ENCODE measurements around the gene HRAS. TPM values are rescaled to one million over a fixed set of nuclear protein-coding genes. Genes with fewer than 3 reads are reported as not detected.
"Not testable (repeated sequence)": the region's sequence is repeated elsewhere in the genome, so short reads cannot be mapped to it uniquely, and the experiment has no call there.

HRAS gene
- total RNA-seq, 8 experiments from 2014 or later = 38.5 to 96.1 (median 57.2) TPM

DNA sequence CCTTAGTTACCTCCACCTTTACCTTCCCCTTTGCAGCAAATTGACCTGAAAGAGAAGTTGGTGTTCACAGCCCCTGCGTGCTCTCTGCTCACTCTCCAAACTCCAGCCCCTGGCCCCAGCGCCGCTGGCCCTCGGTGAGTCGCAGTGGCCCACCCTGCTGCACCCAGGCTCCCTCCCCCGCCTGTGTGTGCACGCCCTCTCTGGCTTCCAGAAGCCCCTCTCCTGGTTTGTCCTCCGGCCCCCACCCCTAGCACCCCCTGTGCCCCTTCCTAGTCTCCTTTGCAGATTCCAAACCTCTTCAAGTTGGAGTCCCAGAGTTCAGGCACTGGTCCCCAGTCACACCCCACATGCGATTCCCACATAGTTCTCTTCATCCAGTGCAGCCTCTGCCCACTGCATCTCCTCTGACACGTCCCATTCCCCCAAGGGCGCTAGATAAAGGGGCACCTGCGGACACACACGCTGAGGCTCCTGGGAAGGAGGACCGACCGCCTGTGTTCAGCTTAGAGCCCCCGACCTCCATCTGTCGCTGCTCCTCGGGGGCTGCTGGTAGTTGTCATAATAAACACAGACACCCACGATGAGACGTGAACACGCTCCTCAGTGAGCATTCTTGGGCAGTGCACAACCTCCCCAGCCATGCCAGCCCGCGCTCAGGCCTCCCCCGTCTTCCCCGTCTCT is 39.4 kb upstream of the HRAS start:
- Histone ChIP-seq H3K27ac (peak overlapping the region; percentile 77 to 79), H3K4me1 (replicated peaks in 1 of 2) (peaks cover 19 to 27% of the 10 kb centered on the region in 2 donors), H3K4me3 (peak overlapping the region; percentile 51 to 75 (median 69))
- 0% methylated on average over 1 to 5 of the region's 25 CpGs; no CpG with 5 or more reads in 8 of the 10 experiments for whole genome bisulfite sequencing, 10 experiments
- peak in 5 of 8 experiments; percentile 1 to 10 (median 7) for ATAC-seq (replicated peaks in 6 of 8)
- in situ Hi-C loops (cut with MboI; ENCODE audit: low pct_unique_long_range_greater_than_20kb in 2 of 9, low sequenced_read_pairs in 9 of 9, unreplicated experiment in 9 of 9) = loop anchor here in 1 of 9 experiments (25.0 kb wide), 1 partner anchor 188 kb away; no protein-coding TSS in a partner anchor

DNA sequence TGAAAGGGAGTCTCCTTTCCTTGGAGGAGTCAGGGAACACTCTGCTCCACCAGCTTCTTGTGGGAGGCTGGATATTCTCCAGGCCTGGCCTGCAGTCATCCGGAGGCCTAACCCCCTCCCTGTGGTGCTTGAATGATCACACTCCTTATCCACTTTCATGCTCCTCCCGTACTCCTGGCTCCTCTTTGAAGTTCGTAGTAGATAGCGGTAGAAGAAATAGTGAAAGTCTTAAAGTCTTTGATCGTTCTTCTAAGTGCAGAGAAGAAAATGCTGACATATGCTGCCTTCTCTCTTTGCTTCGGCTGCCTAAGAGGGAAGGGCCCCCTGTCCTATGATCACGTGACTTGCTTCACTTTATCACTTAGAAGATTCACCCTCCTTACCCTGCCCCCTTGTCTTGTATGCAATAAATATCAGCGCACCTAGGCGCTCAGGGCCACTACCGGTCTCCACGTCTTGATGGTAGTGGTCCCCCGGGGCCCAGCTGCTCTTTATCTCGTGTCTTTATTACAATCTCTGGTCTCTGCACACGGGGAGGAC is 38.7 kb upstream of the HRAS start:
- Histone ChIP-seq H3K4me3 (peak overlapping the region; percentile 51 to 75 (median 69)), H3K4me1 (replicated peaks in 1 of 2) (peaks cover 24 to 27% of the 10 kb centered on the region in 2 donors)
- in situ Hi-C loops (cut with MboI; ENCODE audit: low pct_unique_long_range_greater_than_20kb in 2 of 9, low sequenced_read_pairs in 9 of 9, unreplicated experiment in 9 of 9) = loop anchor here in 1 of 9 experiments (25.0 kb wide), 1 partner anchor 188 kb away; no protein-coding TSS in a partner anchor
- not testable (repeated sequence) for H3K27ac ChIP-seq; ATAC-seq (replicated peaks in 6 of 8)
- 14 to 62% (median 33%) methylated on average over 1 to 7 of the region's 14 CpGs; no CpG with 5 or more reads in 5 of the 10 experiments for WGBS, 10 experiments

DNA sequence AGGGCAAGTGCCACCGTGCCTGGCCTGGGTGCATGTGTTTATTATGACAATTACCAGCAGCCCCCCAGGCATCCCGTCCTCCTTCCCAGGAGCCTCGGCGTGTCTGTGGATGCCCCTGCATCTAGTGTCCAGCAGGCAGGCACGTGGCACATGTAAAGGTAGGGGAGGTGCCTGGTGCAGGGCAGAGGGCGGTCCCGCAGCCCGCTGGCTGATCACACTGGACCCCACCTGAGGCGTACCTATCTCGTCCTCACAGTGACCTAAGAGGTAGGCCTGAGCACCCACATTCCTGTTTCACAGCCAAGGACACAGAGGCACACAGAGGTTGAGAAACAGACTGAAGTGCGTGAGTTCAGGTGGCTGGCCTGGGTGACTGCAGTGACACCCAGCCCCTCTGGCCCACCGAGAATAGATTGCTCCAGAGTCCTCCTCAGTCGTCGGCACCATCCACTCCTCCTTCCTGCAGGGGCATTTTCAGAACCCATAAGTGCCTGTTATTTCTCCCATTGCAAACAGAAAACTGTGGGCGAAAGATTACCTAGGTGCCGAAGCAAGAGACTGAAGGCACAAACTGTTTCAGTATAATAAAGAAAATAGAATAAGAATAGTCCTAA is 37.9 kb upstream of the HRAS start:
- Histone ChIP-seq H3K4me3 (peak overlapping the region in 1 of 5 donors; percentile 8), H3K27ac (no peak overlapping the region), H3K4me1 (replicated peaks in 1 of 2) (peaks cover 20 to 26% of the 10 kb centered on the region in 2 donors)
- in situ Hi-C loops (cut with MboI; ENCODE audit: low pct_unique_long_range_greater_than_20kb in 2 of 9, low sequenced_read_pairs in 9 of 9, unreplicated experiment in 9 of 9) = loop anchor here in 1 of 9 experiments (25.0 kb wide), 1 partner anchor 189 kb away; no protein-coding TSS in a partner anchor
- 79 to 100% (median 95%) methylated on average over 1 to 11 of the region's 16 CpGs; no CpG with 5 or more reads in 3 of the 10 experiments for WGBS, 10 experiments
- ATAC-seq (replicated peaks in 6 of 8) = no peak

DNA sequence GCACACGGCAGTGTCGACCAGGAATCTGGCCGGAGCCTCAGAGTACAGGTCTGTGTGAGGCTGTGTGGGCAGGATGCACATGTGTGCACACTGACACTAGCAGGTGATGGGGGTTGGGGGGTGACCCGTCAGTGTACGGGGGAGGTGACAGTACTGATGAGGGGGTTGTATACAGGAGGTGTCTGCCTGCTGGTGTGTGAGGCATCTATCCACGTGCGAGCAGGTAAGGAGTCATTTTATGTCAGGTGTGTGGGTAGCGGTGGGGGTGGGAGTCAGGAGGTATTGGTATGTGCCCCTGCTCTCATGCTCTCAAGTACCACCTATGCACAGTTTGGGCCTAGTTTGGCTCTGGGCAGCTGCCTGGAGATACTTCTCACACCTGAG is 36.4 kb upstream of the HRAS start:
- 82% methylated on average over 3 of the region's 8 CpGs; no CpG with 5 or more reads in 9 of the 10 experiments for WGBS, 10 experiments
- ATAC-seq (replicated peaks in 6 of 8) = no peak
- in situ Hi-C loops (cut with MboI; ENCODE audit: low pct_unique_long_range_greater_than_20kb in 2 of 9, low sequenced_read_pairs in 9 of 9, unreplicated experiment in 9 of 9) = loop anchor here in 1 of 9 experiments (25.0 kb wide), 1 partner anchor 191 kb away; no protein-coding TSS in a partner anchor
- H3K4me3 ChIP-seq = no peak overlapping the region
- H3K4me1 ChIP-seq (replicated peaks in 1 of 2) = peaks cover 15 to 27% of the 10 kb centered on the region in 2 donors
- H3K27ac ChIP-seq = no peak overlapping the region

DNA sequence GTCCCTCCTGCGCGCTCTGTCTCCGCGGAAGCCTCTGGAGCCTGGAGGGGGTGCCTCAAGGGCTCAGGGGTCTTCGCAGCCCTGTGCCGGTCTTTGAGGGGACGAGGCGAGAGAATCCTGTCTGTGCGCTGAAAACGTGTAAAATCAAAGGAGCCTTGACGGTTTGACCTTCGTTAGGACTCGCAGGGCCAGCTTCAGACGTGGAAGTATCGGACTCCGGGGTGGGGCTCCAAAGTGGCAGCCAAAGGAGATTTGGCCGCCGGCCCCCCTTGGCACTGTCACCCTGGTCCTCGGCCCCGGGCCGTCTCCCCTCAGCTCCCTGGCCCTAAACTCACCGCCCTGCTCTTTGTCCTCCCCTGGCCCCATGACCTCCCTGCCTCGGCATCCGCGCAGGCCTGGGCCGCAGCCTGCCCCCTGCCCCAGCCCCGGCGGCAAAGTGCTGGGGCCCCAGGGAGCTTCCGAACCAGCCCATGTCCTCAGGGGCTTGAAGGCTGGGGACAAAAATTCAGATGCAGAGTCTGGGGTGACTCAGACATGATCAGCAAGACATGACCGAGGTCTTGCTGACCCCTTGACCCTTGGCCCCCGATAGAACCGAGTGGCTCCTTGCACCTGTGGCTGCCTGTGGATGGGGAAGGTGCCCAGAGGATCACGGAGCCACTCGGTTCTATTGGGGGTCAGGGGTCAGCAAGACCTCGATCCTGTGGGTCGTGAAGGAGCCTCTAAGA is 33.9 kb upstream of the HRAS start:
- peak in 1 of 8 experiments; percentile 0 for ATAC-seq (replicated peaks in 6 of 8)
- Histone ChIP-seq H3K27ac (peak overlapping the region; percentile 80 to 90), H3K4me1 (replicated peaks in 1 of 2) (peaks cover 15 to 30% of the 10 kb centered on the region in 2 donors), H3K4me3 (peak overlapping the region; percentile 49 to 74 (median 68))
- in situ Hi-C loops (cut with MboI; ENCODE audit: low pct_unique_long_range_greater_than_20kb in 2 of 9, low sequenced_read_pairs in 9 of 9, unreplicated experiment in 9 of 9) = loop anchor here in 1 of 9 experiments (25.0 kb wide), 1 partner anchor 193 kb away; no protein-coding TSS in a partner anchor
- 87 to 100% methylated on average over 1 to 3 of the region's 36 CpGs; no CpG with 5 or more reads in 8 of the 10 experiments for WGBS, 10 experiments

DNA sequence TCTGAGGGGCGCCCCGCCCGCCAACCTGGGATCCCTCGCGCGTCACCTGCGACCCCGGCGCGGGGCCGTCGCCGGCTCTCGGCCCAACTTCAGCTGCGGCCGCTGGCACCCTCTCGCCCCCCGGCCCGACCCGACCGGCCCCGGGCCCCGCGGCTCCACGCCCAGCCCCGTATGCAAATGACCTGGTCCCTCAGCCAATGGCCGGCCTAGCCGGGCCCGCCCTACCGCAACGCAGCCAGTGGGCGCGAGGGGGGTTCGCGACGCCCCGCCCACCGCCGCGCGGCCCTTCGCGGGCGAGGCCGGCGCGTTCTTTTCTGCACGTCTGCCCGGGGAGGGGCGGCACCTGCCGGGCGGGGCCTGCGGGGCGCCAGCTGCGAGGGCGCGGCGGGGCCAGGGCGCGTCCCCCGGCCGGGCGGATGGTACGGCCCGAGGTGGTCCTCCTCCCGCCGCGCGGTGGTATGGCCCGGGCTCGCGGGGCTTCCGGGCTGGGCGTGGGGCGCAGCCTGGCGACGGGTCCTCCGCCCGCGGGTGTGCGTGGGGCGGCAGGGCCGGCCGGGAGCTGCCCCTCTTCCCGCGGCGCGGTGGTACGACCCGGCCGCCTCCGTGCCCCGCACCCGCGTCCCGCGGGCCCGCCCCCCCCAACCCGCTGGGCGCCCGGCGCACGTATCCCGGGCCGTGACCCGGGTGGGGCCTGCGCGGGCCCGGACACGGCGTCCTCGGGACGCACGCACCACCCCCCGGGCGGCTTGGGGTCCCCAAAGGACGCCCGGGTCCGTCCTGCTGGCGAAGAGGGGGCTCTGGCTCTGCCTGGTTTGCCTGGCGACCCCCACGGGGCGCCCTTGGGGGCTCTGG is 33.2 kb upstream of the HRAS start:
- peak; percentile 90 to 94 (median 92) for ATAC-seq (replicated peaks in 6 of 8)
- Histone ChIP-seq H3K4me1 (replicated peaks in 1 of 2) (peaks cover 12 to 26% of the 10 kb centered on the region in 2 donors), H3K4me3 (peak overlapping the region; percentile 49 to 74 (median 68)), H3K27ac (peak overlapping the region; percentile 80 to 90)
- in situ Hi-C loops (cut with MboI; ENCODE audit: low pct_unique_long_range_greater_than_20kb in 2 of 9, low sequenced_read_pairs in 9 of 9, unreplicated experiment in 9 of 9) = loop anchor here in 1 of 9 experiments (25.0 kb wide), 1 partner anchor 194 kb away; no protein-coding TSS in a partner anchor
- WGBS, 10 experiments = no CpG with 5 or more reads among the region's 123 CpGs

DNA sequence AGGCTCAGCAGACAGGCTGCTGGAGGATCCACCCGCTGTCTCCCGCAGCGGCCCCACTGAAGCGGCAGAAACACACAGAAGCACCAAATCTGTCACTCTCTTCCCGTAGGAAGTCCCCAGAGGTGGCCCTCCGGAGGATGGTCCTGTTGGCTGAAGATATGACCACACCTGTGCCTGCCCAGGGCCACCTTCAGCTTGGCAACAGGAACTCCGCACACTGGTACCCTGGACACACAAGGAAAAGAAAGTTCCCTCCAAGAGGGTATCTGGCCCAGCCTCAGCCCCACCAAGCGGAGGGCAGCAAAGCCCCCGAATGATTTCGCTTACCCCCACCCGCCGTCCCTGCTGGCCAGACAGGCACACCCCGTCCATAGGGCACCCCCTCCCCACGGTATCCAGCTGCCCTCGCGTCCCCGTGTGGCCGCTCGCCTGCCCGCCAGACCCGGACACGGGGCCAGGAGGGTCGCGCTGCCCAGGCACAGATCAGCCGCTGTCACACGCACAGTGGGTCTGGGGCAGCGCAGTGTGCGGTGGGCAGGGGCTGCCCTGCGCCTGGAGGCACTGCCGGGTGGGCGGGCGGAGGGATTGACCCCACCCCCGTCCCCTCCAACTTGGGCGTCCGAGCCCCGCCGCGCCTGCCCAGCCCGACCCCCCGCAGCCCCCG is 32.4 kb upstream of the HRAS start:
- in situ Hi-C loops (cut with MboI; ENCODE audit: low pct_unique_long_range_greater_than_20kb in 2 of 9, low sequenced_read_pairs in 9 of 9, unreplicated experiment in 9 of 9) = loop anchor here in 1 of 9 experiments (25.0 kb wide), 1 partner anchor 195 kb away; no protein-coding TSS in a partner anchor
- Histone ChIP-seq H3K27ac (peak overlapping the region in 1 of 2 donors; percentile 4), H3K4me1 (replicated peaks in 1 of 2) (peaks cover 10 to 26% of the 10 kb centered on the region in 2 donors), H3K4me3 (peak overlapping the region; percentile 49 to 74 (median 68))
- ATAC-seq (replicated peaks in 6 of 8) = peak in 5 of 8 experiments; percentile 32 to 41 (median 36)
- 60 to 90% (median 80%) methylated on average over 1 to 4 of the region's 41 CpGs; no CpG with 5 or more reads in 7 of the 10 experiments for WGBS, 10 experiments

DNA sequence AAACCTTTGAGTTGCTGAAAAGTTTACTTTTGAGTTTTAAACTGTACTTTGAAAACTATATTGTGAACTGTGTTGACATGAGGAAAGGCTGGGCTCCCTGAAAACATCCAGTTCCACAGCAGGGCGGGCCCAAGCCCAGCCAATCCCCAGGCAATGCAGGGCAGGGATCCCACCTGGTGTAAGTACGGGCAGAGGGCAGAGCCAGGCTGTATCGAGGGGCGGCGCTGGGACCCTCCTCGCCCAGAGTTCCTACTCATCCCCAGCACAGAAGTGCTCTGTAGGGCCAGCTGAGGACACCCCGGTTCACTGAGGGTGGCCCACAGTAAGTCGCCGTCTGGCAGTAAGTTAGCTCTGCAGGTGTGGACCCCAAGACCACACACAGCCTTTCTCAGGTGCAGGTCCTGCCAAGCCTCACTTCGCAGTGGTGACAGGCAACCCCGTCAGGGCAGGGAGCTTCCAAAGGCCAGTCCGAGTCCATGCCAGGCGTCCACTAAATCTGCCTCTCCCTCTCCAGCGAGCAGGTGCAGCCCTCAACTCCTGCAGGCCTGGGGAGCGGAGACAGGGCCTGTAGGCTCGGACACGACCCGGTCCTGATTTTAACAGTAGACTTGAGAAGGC is 31.7 kb upstream of the HRAS start:
- in situ Hi-C loops (cut with MboI; ENCODE audit: low pct_unique_long_range_greater_than_20kb in 2 of 9, low sequenced_read_pairs in 9 of 9, unreplicated experiment in 9 of 9) = loop anchor here in 1 of 9 experiments (25.0 kb wide), 1 partner anchor 195 kb away; no protein-coding TSS in a partner anchor
- no peak for ATAC-seq (replicated peaks in 6 of 8)
- Histone ChIP-seq H3K4me3 (peak overlapping the region; percentile 49 to 74 (median 68)), H3K27ac (no peak overlapping the region), H3K4me1 (replicated peaks in 1 of 2) (peaks cover 10 to 26% of the 10 kb centered on the region in 2 donors)
- 50 to 100% (median 89%) methylated on average over 1 to 5 of the region's 18 CpGs; no CpG with 5 or more reads in 7 of the 10 experiments for WGBS, 10 experiments

DNA sequence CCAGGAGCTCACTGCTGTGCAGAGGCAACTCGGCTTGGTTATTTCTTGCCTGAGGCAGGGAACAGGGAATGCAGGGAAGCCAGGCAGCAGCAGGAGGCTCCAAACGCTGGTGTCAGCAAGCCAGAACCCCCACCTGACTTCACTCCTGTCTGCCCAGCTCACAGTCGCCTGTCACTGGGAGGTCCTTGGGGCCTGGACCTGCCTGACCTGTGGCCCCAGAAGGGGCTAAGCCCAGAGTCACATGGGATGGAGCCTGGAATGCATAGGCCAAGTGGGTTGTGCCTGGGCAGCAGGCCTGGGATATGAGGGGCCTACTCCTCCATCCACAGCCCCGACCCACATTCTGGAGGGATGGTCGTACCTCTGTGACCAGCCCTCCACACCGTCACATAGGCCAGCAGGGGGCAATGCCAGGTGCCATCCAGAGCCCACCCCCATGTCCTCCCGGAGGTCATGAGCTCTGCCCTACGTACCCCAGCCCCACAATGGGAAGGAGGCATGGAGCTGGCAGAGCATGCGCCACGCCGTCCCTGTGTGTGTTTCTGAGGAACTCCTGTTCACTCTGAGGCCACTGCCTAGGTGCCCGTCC is 30.6 kb upstream of the HRAS start:
- no peak overlapping the region for H3K27ac ChIP-seq
- peaks cover 15 to 26% of the 10 kb centered on the region in 2 donors for H3K4me1 ChIP-seq (replicated peaks in 1 of 2)
- no peak overlapping the region for H3K4me3 ChIP-seq
- no peak for ATAC-seq (replicated peaks in 6 of 8)
- in situ Hi-C loops (cut with MboI; ENCODE audit: low pct_unique_long_range_greater_than_20kb in 2 of 9, low sequenced_read_pairs in 9 of 9, unreplicated experiment in 9 of 9) = loop anchor here in 1 of 9 experiments (25.0 kb wide), 1 partner anchor 196 kb away; no protein-coding TSS in a partner anchor
- WGBS, 10 experiments = 17 to 80% (median 62%) methylated on average over 1 to 3 of the region's 12 CpGs; no CpG with 5 or more reads in 6 of the 10 experiments

DNA sequence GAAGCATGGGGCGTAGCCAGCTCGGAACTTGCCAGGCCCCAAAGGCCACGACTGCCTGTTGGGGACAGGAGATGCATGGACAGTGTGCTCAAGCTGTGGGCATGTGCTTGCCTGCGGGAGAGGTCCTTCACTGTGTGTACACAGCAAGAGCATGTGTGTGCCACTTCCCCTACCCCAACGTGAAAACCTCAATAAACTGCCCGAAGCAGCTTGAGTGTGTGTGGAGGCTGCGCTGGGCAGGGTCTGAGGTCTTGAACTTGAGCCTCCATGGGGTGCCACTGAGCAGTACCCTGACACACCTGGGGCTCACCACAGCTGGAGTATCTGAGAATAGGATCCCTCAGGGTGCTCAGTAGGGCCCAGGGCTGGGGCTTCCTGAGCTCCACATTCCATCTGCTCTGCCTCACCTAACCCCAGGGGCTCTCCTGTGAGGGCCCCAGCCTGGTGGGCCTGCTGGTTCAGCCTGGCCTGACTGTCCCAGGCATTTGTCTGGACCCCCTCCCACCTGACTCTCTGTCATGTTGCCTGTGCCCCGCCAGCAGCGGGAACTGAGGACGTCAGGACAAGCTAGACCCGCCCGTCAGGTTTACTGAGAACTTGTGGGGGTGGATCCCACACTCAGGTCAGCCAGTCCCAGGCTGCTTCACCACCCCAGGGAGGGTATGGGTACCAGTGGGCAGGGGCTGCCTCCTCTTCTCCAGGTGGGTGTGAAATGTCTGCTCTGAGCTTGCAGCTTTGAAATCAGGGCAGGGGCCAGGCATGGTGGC is 28.6 kb upstream of the HRAS start:
- no peak overlapping the region for H3K27ac ChIP-seq
- in situ Hi-C loops (cut with MboI; ENCODE audit: low pct_unique_long_range_greater_than_20kb in 2 of 9, low sequenced_read_pairs in 9 of 9, unreplicated experiment in 9 of 9) = loop anchor here in 1 of 9 experiments (25.0 kb wide), 1 partner anchor 198 kb away; no protein-coding TSS in a partner anchor
- H3K4me1 ChIP-seq (replicated peaks in 1 of 2) = peaks cover 12 to 26% of the 10 kb centered on the region in 2 donors
- ATAC-seq (replicated peaks in 6 of 8) = no peak
- no peak overlapping the region for H3K4me3 ChIP-seq
- WGBS, 10 experiments = 80 to 100% (median 96%) methylated on average over 1 to 2 of the region's 12 CpGs; no CpG with 5 or more reads in 6 of the 10 experiments
